Measurements from ENCODE around the gene PSME4. TPM values are rescaled to one million over a fixed set of nuclear protein-coding genes. Genes with fewer than 3 reads are reported as not detected.

The PSME4 gene
- total and polyA plus RNA-seq, 10 of the 15 experiments (the other 5 are each of a cell fraction or from before 2014, with no cell fraction given), result 11.1 to 56.2 (median 32.1) TPM

GRCh38 chr2:53863538-53864227 is 107.1 kb downstream of the PSME4 start:
- BruUV-seq (replicated peaks), result no TSS peak
- H3K27me3 ChIP-seq (replicated peaks in 1 of 2; ENCODE audit: control insufficient read depth in 2 of 2, insufficient read depth in 2 of 2, low read length in 1 of 2), result no peaks in the 10 kb centered on the region
- H3K36me3 ChIP-seq (ENCODE audit: control insufficient read depth in 2 of 2, insufficient read depth in 2 of 2, low read length in 1 of 2), result peaks cover 2 to 19% of the 10 kb centered on the region in 2 experiments
- SMC1A ChIA-PET (ENCODE audit: uncharacterized antibody, unreplicated experiment), result no interaction called here
- no peak for FAIRE-seq
- ATAC-seq, result no peak
- no peak overlapping the region for H3K4me3 ChIP-seq
- CTCF ChIA-PET, result no interaction called here
- no peaks in the 10 kb centered on the region for H3K9me3 ChIP-seq (replicated peaks; ENCODE audit: control insufficient read depth, insufficient read depth, low read length)
- no peaks in the 10 kb centered on the region for H3K79me2 ChIP-seq (ENCODE audit: control insufficient read depth, insufficient read depth, low read length)
- intact Hi-C loops (cut with micrococcal nuclease; ENCODE audit: unreplicated experiment), result no loop called here
- no peak for DNase-seq (ENCODE audit: low read depth, low spot score)
- H4K20me1 ChIP-seq (ENCODE audit: control insufficient read depth, insufficient read depth), result no peaks in the 10 kb centered on the region
- POLR2A ChIA-PET, result no interaction called here
- no peak for TF ChIP-seq YY1 (IDR thresholded peaks at IDR 0.05; ENCODE audit: low read depth, low read length)
- no peak for TF ChIP-seq GABPA (IDR thresholded peaks at IDR 0.05; ENCODE audit: low read depth)
- TF ChIP-seq IRF4 (IDR thresholded peaks at IDR 0.05; ENCODE audit: low read depth, low read length), result no peak
- no peak for TF ChIP-seq NFYB (IDR thresholded peaks at IDR 0.05; ENCODE audit: insufficient read depth, low read depth, low read length)
- no peak for TF ChIP-seq BRCA1 (IDR thresholded peaks at IDR 0.05; ENCODE audit: low read depth, low read length)
- over 99% methylated on average over 6 of the region's 6 CpGs for WGBS (ENCODE audit: insufficient coverage, insufficient replicate concordance, low lambda C conversion rate, missing lambda C conversion rate)
- in situ Hi-C loops (cut with MboI), result no loop called here
- H3K27ac ChIP-seq (ENCODE audit: control insufficient read depth, insufficient read depth), result no peak overlapping the region
- H3K4me2 ChIP-seq (ENCODE audit: control insufficient read depth, insufficient read depth), result no peak overlapping the region
- no peaks in the 10 kb centered on the region for H3K4me1 ChIP-seq (ENCODE audit: control insufficient read depth, insufficient read depth, low read length)
- no peak overlapping the region for H2AFZ ChIP-seq (ENCODE audit: control insufficient read depth, low read depth, low read length)
- RAD21 ChIA-PET (ENCODE audit: unreplicated experiment), result no interaction called here
- H3K9ac ChIP-seq (ENCODE audit: control insufficient read depth, insufficient read depth, low read length), result no peak overlapping the region

GRCh38 chr2:53861824-53862223 is 109.0 kb downstream of the PSME4 start:
- Histone ChIP-seq H3K27ac (ENCODE audit: control insufficient read depth, insufficient read depth) (no peak overlapping the region), H3K4me1 (ENCODE audit: control insufficient read depth, insufficient read depth, low read length) (no peaks in the 10 kb centered on the region), H3K9ac (ENCODE audit: control insufficient read depth, insufficient read depth, low read length) (no peak overlapping the region), H3K79me2 (ENCODE audit: control insufficient read depth, insufficient read depth, low read length) (no peaks in the 10 kb centered on the region), H4K20me1 (ENCODE audit: control insufficient read depth, insufficient read depth) (no peaks in the 10 kb centered on the region), H3K4me3 (no peak overlapping the region), H3K9me3 (replicated peaks; ENCODE audit: control insufficient read depth, insufficient read depth, low read length) (no peaks in the 10 kb centered on the region), H3K27me3 (replicated peaks in 1 of 2; ENCODE audit: control insufficient read depth in 2 of 2, insufficient read depth in 2 of 2, low read length in 1 of 2) (no peaks in the 10 kb centered on the region), H3K4me2 (ENCODE audit: control insufficient read depth, insufficient read depth) (no peak overlapping the region), H3K36me3 (ENCODE audit: control insufficient read depth in 2 of 2, insufficient read depth in 2 of 2, low read length in 1 of 2) (peaks cover 0 to 15% of the 10 kb centered on the region in 2 experiments; a peak in 3 of 4 replicates), H2AFZ (ENCODE audit: control insufficient read depth, low read depth, low read length) (no peak overlapping the region)
- BruUV-seq (replicated peaks), result no TSS peak
- TF ChIP-seq MXI1 (IDR thresholded peaks at IDR 0.05; ENCODE audit: low read depth, low read length), result no peak
- no peak for TF ChIP-seq RFX5 (IDR thresholded peaks at IDR 0.05; ENCODE audit: low read depth, low read length)
- TF ChIP-seq POLR2AphosphoS2 (IDR thresholded peaks at IDR 0.05; ENCODE audit: low read depth, low read length), result no peak
- RAD21 ChIA-PET (ENCODE audit: unreplicated experiment), result interaction anchor here (1.3 kb wide), 1 partner anchor 8 kb away, joined by 4 read pairs; no protein-coding TSS in a partner anchor
- FAIRE-seq (no peak), ATAC-seq (no peak), DNase-seq (ENCODE audit: low read depth, low spot score) (no peak)
- POLR2A ChIA-PET, result no interaction called here
- WGBS (ENCODE audit: insufficient coverage, insufficient replicate concordance, low lambda C conversion rate, missing lambda C conversion rate), result 99% methylated on average over 5 of the region's 5 CpGs
- CTCF ChIA-PET, result no interaction called here
- intact Hi-C loops (cut with micrococcal nuclease; ENCODE audit: unreplicated experiment) (no loop called here), in situ Hi-C loops (cut with MboI) (no loop called here)
- SMC1A ChIA-PET (ENCODE audit: uncharacterized antibody, unreplicated experiment), result interaction anchor here (0.8 kb wide), 1 partner anchor 16 kb away, joined by 3 read pairs; no protein-coding TSS in a partner anchor

Data from GM12878 (cell line).